GM18498 (cell line): ENCODE measurements around the gene RAB11A.
"Not testable (repeated sequence)": the region's sequence is repeated elsewhere in the genome, so short reads cannot be mapped to it uniquely, and the experiment has no call there.

Experiments used
- ATAC-seq: cut with Tn5 transposase; IDR thresholded peaks from one replicate; pipeline ENCODE4 v1.9.1; 2021; ENCODE audit warnings: mild to moderate bottlenecking, moderate library complexity; ENCODE audit not compliant: unreplicated experiment

RAB11A gene

DNA sequence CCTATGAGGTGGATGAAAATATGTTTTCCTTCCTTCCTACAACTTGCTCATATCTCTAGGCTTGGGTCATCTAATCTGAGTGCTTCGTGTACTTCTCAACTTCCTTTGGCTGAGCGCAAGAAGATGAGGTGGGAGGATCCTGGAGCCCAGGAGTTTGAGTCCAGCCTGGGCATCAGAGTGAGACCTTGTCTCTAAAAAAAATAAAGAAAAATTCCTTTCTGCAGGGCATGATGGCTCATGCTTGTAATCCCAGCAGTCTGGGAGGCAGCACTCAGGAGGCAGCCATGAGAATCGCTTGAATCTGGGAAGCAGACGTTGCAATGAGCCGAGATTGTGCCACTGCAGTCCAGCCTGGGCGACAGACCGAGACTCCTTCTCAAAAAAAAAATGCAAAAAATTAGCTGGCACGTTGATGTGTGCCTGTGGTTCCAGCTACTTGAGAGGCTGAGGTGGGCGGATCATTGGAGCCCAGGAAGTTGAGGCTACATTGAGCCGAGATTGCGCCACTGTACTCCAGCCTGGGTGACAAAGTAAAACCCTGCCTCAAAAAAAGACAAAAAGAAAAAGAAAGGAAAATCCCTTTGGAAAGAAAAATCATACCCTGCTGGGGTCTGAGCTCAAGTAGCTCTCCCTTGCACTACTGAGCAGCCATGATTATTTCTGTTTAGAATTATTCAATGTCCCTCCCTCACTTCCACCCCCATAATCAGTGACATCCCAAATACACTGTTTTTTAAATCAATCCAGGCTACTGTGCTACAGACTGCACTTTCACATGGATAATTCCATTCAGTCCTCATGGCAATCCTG is 28.0 kb upstream of the RAB11A start:
- ATAC-seq, result no peak

DNA sequence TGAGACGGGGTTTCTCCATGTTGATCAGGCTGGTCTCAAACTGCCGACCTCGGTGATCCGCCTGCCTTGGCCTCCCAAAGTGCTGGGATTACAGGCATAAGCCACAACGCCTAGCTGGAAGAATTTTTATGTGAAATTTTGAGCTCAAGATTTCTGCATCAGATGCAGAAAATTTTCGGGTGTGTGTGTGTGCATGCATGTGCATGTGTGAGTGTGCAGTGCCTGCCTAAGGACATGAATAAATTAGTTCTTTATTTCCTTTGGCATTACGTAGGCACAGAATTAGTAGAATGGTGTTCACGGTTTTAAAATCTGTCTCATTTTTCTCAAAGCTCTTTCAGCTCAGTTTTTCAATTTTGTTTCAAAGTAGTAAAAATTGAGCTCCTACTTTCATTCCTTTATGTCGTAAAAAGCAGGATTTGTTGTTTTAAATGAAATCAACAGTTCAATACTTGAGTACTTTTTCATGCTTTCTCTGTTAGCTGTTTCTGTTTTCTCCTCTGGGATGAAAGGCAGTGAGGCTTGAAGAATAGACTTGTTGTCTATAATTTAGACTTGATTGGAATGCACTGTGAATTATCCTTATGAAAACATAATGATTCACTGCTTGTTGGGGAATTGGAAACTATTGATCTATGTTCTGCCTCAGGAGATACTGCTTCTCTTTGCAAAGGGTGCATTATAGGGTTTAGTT is 23.3 kb upstream of the RAB11A start:
- no peak for ATAC-seq

DNA sequence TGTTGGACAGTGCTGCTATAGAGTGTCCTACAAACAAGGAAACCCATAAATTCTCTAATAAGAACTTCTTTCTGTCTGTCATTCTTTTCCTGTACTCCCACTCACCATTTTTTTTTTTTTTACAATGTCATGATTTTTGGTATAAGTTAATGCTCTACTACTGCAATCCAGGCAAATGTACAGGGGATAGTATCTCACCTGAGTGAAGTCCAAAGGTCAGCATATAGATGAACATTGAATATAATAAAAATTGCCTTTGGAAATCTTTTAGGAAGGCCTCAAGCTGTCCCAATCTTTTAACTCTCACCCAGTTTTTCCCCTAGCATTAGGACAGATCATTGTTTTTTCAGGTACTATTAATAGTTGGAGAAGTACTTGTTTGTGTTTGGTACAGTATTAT is 21.3 kb upstream of the RAB11A start:
- ATAC-seq, result no peak

DNA sequence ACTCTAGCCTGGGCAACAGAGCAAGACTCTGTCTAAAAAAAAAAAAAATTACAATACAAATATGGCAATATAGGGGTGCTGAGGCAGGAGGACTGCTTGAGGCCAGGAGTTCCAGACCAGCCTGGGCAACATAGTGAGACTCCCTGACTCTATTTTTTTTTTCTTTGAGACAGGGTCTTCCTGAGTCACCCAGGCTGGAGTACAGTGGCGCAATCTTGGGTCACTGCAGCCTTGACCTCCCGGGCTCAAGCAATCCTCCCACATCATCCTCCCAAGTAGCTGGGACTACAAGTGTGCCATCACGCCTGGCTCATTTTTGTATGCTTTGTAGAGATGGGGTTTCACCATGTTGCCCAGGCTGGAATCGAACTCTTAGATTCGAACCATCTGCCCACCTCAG is 17.3 kb upstream of the RAB11A start:
- no peak for ATAC-seq

DNA sequence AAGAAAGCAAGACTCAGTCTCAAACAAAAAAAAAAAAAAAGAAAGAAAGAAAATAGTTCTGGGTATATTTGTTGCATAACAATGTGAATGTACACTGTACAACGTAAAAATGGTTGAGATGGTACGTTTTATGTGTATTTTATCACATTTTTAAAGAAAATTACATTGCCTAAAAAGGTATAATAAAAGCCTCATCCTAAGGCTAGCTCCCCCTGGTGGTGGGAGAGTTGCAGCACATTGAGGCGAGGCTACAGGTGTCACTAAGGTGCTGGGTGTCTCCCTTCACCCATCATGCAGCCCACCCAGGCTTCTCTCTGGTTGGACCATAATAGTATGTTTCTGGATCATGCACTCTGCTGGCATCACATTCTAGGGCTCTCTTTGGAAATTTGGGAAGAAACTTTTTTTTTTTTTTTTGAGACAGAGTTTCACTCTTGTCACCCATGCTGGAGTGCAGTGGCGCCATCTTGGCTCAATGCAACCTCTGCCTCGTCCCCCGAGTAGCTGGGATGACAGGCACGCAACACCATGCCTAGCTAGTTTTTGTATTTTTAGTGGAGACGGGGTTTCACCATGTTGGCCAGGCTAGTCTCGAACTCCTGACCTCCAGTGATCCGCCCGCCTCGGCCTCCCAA is 12.4 kb upstream of the RAB11A start:
- ATAC-seq, result no peak

DNA sequence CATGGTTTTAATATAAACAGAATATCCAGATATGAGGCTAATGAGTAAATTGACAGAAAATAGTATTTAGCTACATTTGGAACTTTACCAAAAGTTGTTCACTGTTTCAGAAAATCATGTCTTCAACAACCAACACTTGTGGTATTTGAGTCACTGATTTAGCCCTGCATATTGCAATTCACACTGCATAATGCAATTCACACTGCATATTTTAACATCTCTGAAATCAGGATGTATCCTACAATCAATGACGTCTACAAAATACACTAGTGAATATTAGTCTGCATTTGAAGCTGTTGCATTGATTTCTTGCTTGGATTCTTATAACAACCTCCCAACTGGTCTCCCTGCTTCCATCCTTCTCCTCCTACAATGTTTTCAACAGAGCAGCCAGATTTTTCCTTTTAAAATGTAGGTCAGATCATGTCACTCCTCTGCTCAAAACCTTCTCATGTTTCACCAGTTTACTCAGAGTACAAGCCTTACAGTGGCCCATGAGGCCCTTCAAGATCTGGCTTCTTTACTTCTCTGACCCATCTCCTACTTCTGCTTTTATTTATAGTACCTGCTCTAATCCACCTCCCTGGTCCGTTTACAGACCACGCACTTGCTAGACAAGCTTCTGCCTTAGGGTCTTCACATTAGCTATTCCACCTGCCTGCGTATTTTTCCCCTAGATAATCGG is 11.4 kb upstream of the RAB11A start:
- ATAC-seq, result no peak

DNA sequence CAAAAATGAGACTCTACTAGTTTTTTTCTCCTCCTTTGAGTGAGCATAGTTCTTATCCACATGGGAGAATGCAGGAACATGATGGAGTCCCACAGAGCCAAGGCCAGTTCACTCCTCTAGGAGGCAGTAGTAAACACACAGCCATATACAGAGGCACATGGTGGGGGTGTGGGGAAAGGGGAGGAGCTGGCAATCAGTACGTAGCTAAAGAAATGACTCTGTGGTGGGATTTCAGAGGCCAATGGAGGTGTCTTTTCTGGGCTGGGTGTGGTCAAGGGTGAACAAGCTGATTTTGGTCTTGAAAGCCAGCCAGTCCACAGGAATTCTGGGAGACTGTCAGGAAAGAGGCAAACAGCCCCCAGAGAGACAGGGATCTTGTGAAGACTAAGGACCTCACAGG is 6.6 kb upstream of the RAB11A start:
- peak; percentile 58 for ATAC-seq

DNA sequence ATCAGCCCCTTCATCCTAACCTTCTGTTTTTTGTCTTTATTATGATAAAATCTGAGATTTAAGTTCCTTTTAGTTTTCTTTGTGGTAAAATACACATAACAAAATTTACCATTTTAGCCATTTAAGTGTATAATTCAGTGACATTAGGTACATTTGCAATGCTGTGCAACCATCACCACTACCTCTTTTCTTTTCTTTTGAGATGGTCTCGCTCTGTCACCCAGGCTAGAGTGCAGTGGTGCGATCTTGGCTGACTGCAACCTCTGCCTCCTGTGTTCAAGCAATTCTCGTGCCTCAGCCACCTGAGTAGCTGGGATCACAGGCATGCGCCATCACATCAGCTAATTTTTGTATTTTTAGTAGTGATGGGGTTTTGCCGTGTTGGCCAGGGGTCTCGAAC is 6.2 kb upstream of the RAB11A start:
- ATAC-seq, result no peak

DNA sequence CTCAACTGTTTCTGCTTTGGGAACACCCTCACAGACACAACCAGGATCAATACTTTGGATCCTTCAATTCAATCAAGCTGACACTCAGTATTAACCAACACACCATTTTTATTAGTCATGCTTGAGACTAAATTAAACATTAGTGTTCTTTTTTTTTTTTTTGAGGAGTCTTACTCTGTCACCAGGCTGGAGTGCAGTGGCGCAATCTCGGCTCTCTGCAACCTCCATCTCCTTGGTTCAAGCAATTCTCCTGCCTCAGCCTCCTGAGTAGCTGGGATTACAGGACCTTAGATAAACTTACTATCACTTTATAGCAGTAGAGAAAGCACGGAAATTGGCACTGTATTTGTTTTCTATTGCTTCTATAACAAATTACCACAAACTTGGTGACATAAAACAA is 2.0 kb upstream of the RAB11A start:
- ATAC-seq, result no peak

DNA sequence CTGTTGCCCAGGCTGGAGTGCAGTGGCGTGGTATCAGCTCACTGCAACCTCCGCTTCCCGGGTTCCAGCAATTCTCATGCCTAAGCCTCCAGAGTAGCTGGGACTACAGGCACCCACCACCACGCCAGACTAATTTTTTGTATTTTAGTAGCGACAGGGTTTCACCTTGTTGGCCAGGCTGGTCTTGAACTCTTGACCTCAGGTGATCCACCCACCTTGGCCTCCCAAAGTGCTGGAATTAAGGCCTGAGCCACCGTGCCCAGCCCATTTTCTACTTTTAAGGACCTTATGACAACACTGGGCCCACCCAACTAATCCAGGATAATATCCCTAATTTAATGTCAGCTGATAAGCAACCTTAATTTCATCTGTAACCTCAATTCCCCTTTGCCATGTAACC is 1.4 kb upstream of the RAB11A start:
- not testable (repeated sequence) for ATAC-seq

DNA sequence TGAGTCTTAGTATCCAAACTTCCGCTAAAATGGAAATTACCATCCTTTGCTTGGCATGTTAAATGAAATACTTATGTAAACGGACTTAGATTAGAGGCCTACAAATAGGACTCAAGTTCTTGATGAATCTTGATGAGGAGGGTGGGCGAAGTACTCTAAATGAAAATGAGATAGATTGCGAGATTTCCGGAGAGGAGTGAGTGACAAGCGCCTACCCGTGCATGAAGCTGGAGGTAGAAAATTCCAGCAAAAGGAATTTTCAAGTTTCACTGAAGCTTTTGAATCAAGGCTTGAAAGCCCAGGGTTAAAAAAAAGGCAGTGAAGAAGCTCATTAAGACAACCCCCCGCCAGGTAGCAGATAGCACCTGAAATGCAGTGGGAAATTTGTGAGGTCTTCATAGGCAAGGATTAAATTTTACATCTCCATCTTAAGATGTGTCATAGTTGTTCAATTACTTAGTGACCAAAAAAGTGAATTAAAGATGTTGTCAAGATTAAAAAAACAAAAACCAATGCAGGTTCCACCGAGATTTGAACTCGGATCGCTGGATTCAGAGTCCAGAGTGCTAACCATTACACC is 655 bp upstream of the RAB11A start:
- ATAC-seq, result no peak

DNA sequence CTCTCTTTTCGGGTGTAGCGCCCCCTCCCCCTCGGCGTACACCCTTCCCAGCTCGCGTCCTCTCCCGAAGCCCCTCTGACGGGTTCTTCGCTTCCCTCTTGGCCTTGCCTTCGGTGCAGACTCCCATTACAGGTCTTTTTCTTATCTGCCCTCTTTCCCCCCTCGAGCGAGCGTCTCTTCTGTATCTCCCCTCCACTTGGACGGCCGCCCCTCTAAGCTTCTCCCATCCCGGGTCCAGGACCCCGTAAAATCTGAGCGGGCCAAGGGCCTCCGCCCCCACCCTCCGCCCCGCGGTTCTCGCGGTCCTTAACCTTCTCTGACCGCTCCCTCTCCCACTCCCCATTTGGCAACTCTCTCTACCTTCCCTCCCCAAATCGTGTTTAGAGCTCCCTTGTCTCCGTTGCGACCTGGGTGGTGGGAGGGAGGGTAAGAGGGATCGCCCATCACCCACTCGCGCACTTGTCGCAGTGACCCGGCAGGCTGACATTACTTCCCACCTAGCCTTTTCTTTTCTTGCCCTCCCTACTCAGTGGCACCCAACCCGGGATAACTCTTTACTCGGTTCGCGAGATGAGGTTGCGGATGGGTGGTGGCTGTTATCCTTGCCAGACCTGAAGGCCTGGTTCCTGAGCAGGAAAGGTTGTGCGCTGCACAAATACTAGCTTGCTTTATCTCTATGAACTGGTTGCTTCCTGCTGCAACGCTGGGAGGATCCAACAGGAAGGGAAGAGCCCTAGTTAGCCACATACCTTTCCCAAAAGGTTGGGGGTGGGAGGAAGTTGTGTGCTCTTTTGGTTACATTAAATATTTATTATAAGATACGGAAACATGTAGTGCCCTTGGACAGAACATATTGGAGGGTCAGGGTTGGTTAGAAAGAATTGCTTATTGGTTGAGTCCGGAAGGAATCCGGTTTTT is 922 bp downstream of the RAB11A start:
- no peak for ATAC-seq

DNA sequence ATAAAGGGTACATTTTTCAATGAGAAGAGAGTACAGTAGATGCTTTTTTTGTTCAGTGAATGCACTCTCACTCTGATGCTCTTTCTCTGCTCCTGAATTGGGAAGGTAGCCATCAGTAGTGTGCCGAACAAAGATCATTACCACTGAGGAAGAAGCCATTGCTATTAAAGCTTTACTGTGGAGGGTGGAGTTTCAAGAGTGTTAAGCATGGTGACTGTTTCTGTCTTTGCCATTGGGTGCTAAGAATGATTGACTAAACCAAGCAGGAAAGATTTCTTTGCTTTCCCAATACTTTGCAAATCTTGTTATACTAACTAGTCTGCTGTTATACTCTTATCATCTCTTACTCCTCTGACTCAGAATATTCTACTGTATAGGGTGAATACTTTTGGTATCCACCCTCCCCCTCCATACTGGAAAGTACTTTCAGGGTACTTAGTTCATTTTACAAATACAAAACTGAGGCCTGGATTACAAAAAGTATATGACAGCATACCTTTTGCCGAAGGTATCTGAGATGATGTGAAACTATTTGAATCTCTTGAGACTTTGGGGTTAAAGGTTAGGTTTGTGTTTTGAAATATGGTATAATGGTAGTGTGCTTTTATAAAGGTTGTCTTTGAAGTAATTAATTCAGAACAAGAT is 1.7 kb downstream of the RAB11A start:
- ATAC-seq, result no peak

DNA sequence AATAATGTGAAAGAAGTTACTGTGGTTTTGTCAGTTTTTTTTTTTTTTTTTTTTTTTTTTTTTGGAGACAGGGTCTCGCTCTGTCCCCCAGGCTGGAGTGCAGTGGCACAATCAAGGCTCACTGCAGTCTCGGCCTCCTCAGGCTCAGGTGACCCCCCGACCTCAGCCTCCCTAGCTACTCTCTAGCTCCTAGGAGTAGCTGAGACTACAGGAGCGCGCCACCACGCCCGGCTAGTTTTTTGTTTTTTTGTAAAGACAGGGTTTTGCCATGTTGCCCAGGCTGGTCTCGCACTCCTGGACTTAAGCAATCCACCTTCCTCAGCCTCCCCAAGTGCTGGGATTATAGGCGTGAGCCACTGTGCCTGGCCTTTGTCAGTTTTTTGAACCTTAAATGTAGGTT is 2.6 kb downstream of the RAB11A start:
- not testable (repeated sequence) for ATAC-seq

DNA sequence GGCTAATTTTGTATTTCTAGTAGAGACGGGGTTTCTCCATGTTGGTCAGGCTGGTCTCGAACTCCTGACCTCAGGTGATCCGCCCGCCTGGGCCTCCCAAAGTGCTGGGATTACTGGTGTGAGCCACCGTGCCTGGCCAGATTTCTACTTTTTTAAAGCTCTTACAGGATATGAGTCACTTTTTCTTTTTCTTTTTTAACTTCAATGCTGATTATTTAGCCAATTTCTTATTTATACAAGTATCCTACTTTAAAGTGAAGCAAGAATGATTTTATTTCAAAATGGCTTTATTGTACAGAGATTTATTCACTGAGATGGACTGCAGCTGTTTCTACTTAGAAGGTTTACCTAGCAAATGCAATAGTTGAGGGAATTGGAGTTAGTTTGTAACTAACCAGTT is 3.3 kb downstream of the RAB11A start:
- not testable (repeated sequence) for ATAC-seq

DNA sequence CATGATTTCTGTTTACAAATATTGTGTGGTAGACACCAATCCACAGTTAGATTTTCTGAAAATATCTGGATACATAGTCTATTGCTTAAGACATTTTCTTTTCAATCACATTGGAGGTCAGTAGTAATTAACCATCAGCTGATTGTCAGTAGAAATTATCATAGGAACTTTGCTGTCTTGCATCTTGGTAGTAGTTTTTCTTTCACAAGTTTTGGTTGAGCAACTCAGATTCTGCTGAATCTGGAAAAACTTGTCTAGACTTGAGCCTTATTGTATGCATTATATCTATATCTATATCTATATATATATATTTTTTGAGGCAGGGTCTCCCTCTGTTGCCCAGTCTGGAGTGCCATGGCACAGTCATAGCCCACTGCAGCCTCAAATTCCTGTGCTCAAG is 4.0 kb downstream of the RAB11A start:
- ATAC-seq, result no peak

DNA sequence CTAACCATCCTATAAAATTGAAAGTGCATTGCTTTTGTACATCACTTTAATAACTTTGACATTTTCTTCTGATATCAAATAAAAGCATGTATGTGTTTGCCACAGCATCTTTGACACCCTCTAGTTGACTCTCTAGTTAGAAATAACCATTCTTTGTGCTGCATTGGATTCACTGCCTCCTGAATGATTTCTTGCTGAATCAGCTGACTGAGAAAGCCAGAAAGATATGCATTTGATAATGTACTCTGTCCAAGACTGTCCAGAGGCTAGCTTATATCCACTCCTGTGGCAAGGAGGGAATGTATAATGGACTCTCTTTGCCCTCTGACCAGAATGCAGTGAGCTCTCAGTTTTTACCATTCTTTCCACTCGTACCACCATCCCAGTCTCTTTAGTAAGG is 6.2 kb downstream of the RAB11A start:
- ATAC-seq, result no peak

DNA sequence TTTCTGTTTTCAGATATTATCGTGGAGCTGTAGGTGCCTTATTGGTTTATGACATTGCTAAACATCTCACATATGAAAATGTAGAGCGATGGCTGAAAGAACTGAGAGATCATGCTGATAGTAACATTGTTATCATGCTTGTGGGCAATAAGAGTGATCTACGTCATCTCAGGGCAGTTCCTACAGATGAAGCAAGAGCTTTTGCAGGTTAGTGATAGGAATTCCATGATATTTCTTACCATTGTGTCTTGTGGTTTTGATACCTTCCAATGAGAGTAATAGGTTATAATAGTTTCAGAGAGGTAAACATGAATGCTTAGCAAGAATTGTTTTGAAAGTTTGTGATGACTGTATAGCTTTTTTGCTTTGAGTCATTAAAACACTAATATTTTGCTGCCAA is 8.5 kb downstream of the RAB11A start:
- no peak for ATAC-seq

DNA sequence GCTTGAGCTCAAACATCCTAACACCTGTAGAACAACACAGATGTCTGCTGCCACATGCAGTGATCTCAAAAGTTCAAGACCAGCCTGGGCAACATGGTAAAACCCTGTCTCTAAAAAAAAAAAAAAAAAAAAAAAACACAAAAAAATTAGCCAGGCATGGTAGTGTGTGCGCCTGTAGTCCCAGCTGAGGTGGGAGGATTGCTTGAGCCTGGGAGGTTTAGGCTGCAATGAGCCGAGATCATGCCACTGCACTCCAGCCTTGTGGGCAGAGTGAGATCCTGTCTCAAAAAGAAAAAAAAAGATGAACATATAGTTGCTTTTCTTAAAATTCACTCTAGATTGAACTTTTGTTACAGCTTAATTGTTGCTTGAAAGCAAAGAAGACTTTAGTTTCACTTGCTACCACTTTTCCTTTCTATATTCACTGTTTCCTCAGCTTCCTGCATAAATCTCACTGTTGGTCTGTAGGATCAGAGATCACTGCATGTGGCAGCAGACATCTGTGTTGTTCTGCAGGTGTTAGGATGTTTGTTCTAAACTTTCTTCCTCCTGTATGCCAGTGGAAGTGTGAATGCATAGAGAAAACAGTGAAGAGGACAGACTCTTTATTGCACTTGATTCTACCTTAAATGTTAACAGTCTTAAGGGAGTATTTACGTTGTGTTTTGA is 12.6 kb downstream of the RAB11A start:
- peak; percentile 58 for ATAC-seq
